OCI-M2 (cell line): ENCODE data around the gene DHRS3.

Experiments used
- DNase-seq: peaks from one replicate; lab custom pipeline; 2025; ENCODE audit not compliant: unreplicated experiment; lab: John Stamatoyannopoulos, UW

The DHRS3 gene

DNA sequence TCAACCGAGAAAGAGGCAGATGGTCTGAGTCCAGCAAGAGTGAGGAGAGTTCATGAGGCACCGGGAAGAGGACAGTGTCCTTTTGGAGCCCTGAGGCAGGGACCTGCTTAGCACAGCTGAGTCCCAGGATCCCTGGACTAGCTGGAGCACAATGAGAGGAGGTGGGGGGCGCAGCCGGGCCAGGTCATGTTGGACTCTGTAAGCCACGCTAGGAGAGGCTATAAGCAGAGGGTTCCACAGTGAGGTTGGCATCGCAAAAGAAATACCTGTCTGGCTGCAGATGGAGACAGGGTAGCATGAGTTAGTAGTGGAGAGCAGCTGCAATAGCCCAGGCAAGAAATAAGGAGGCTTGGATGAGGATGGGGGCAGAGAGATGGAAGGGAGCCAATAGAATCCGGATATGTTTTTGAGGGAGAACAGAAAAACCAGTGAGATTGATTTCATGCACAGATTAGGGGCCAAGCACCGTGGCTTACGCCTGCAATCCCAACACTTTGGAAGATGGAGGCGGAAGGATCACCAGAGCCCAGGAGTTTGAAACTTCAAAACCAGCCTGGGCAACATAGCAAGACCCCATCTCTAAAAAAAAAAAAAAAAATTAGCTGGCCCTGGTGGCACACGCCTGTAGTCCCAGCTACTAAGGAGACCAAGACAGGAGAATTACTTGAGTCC, 98.2 kb downstream of the DHRS3 start:
- no peak for DNase-seq

DNA sequence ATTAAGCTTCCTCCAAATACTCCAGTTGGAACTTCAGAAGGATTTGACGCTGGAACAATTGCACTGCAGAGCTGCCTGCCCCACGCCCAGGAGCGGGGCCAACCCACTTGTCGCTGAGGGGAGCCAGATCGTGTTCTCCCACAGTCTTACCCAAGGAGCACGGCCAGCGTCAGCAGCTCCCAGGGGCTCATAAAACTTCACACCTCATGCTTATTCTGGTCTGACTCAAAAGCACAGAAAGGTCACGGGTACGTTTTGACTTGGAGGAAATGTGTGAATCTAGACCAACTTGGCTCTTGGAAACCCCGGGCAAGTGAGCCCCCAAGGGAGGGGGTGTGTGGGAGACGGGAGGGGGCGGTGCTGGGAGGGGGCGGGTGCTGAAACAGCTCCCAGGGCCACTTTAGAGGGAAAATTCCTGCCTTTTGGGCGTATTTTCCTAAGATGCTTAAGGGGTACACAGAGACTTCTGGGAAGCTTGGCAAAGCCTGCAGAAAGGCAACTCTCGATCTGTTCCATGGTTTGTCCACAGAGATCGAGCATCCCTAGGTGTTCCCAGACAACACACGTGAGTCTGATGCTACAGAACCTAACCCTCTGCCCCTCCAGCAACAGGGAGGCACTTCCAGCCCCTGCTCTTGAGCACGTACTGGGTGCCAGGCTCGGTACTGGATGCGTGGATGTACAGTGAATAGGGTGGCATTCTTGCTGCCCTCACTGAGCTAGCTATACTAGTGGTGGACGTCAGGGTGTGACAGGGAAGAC, 98.9 kb downstream of the DHRS3 start:
- no peak for DNase-seq
